UCSD-AML1 (cell line): ENCODE measurements around the gene LBHD2.

Experiments
- DNase-seq: peaks from one replicate; lab custom pipeline; 2025; ENCODE audit not compliant: unreplicated experiment; lab: John Stamatoyannopoulos, UW

LBHD2 gene

GRCh38 chr14:103130017-103130764 lies 46.2 kb downstream of the LBHD2 start:
- no peak for DNase-seq

GRCh38 chr14:103130965-103131364 lies 47.0 kb downstream of the LBHD2 start:
- DNase-seq, result no peak

DNA sequence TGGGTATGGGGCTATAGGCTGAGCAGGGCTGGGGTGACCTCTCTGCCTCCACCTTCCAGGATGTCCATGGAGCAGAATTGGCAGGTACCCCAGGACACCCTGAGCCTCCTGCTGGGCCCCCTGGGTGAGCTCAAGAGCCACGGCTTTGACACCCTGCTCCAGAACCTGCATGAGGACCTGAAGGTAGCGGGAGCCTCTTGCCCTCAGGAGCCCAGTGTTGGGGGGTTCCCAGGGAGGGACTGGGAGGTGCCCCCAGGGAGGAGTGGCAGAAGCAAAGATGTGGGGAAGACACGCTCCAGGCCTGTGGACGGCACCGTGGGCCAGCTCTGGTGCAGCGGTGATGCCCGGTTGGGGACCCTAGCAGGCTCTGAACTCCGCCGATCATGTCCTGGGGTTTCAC lies 47.6 kb downstream of the LBHD2 start:
- DNase-seq, result no peak

GRCh38 chr14:103132381-103133209 lies 48.6 kb downstream of the LBHD2 start:
- DNase-seq, result no peak

DNA sequence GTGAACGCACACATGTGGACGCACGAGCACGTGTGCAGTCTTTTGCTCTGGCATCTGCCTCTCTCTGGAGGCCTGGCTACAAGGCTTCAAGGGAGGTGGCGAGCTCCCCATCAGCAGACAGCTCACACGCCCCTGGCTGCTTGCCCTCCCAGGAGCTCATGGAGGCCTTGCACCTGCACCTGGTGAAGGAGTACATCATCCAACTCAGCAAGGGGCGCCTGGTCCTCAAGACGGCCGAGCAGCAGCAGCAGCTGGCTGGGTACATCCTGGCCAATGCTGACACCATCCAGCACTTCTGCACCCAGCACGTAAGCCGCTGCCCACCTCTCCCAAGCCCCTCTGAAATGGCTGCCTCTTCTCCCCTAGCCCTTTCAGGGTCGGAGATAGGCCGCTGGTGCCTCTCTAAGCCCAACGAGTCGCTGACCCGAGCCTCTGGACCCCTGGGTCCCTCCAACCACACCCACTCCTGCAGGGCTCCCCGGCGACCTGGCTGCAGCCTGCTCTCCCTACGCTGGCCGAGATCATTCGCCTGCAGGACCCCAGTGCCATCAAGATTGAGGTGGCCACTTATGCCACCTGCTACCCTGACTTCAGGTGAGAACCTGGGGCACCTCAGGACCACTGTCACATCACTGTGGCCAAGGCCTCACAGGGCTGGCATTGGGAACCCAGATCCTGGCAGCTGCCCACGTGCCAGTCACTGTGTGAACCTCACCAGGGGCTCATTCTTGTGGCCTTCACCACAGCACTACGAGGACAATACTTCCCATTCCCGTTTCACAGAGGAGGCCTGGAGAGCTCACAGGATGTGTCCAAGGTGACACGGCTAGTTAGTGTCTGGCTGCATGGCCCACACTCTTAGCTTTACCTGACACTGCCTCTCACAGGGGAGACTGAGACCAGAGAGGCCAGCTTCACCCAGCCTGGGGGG lies 49.5 kb downstream of the LBHD2 start:
- no peak for DNase-seq

DNA sequence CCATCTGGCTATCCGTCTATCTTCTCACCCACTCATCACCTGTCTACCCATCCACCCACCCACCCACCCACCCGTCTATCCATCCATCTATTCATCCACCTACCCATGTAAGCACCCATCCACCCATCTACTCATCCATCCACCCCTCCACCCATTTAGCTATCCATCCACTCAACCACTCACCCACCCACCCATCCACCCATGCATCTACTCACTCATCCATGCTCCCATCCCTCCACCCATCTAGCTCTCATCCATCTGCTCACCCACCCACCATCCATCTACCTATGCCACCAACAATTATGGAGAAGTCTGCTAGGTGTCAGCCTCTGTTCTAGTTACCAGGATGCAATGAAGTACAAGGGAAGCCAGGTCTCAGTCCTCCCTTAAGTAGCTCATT lies 50.4 kb downstream of the LBHD2 start:
- DNase-seq, result no peak

DNA sequence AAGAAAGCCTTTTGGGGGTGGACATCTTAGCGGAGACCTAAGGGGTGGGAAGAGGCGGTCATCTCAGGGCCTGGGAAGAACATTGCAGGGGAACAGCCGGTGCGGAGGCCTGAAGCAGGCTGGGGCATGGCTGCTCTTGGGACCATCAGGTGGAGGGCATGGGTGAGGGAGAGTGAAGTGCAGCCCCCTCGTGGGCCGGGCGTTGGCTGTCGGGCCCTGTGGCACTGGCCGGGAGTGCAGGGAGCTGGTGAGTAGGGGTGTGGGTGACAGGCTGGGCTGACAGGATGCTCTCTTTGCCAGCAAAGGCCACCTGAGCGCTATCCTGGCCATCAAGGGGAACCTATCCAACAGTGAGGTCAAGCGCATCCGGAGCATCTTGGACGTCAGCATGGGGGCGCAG lies 50.9 kb downstream of the LBHD2 start:
- DNase-seq, result no peak

DNA sequence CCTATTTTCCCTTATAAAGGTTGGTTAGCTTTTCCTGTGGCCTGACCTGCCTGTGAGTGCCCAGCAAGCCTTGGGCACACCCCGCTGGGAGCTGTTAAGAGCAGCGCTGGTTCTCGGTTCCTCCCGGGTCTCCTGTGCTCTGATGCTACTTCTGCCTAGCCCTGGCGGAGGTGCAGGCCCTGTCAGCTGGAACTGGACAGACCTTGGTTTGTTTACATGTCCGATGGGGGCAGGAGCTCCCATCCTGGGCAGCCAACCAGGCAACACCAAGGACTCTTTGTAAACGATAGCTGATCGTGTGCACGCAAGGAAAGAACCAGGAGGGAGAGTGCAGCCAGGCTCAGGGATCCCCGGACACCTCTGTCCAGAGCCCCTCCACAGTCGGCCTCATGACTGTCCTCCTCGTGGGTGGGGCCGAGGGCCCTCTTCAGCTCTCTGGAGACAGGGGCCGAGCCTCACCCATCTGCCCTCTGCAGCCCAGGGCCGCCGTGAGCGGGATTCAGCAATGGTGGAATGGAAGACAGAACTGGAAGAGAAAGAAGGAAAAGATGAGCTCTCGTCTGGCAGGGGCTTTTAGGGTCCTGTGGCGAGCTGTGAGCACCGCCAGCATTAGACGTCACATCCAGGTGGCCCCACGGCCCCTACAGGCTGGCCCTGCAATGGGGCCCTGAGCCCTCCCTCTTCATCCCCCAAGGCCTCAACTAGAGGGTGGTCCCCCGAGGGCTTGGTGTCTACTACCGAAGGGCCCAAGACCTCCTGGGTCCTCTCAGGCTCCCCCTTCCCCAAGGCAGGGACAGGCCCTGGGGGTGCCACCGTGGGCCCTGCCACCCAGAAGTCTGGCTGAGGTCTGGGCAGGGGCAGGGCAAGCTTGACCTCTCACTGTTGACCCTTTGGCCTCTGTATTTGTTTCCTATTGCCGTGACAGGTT lies 51.6 kb downstream of the LBHD2 start:
- DNase-seq, result no peak

- no peak for DNase-seq
These were observed 52.6 kb downstream of the LBHD2 start for GRCh38 chr14:103136388-103137271.

DNA sequence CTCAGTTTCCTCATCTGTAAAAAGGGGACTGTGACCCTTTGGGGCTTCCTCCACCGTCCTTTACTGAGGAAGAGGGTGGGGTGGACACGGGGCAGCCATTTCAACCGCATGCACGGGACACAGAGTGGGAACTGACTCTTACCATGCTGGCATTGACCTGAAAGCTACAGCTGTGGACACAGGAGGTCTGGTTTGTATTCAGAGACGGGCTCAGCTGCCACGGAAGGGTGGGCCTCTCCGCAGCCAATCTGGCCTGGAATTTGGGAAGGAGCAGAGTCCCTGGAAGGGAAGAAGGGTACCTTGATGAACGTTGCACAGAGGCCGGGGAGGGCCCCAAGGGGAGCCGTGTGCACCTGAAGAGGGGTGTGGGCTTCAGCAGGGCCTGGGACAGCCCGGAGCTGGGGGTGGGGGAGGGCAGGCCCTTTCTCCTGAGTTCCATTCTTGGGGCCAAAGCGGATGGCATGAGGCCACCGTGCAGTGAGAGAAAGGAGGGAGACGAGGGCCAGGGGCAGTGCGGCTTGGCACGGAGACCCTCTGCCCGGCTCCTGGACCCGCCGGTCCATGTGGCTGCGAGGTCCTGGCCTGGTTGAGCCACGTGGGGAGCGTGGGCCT lies 53.8 kb downstream of the LBHD2 start:
- DNase-seq, result no peak

DNA sequence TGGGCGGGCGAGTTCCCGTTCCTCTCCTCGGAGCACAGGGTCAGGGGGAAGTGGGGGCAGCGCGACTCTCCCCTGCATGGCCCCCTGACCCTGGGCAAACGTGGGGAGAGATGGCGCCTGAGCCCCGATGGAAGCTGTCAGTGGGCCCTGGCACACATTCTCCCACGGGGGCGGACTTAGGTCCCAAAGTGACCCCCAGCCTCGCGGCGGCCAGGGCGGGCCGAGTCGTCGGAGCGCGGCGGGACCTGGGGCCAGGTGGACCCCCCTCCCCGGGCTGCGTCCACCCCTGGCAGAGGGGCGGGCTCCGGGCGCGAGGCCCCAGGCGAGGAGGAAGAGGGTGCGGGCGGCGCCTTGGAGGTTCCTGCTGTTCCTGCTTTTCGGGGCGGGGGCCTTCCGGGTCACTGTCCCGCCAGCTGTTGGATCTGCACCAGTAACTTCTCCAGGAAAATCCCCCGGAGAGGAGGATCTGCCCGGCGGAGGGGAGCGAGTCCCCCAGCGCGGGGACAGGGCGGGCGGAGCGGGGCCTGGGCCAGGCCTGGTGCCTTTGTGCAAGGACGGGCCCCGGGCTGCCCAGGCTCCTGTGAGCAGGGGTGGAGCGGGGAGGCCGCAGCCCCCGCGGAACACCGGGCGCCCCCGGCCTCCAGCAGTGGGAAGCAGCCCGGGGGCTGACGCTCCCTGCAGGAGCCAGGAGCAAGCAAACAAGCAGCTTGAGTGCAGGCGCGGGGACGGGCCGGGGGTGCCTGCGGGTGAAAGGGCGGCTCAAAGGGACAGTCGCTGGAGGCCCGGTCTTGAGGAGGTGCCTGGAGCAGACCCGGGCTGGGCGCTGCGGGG lies 54.5 kb downstream of the LBHD2 start:
- DNase-seq, result no peak

- DNase-seq, result no peak
These were observed 55.4 kb downstream of the LBHD2 start for GRCh38 chr14:103139132-103140025.
